ENCODE data around the gene ISM2.

DNA sequence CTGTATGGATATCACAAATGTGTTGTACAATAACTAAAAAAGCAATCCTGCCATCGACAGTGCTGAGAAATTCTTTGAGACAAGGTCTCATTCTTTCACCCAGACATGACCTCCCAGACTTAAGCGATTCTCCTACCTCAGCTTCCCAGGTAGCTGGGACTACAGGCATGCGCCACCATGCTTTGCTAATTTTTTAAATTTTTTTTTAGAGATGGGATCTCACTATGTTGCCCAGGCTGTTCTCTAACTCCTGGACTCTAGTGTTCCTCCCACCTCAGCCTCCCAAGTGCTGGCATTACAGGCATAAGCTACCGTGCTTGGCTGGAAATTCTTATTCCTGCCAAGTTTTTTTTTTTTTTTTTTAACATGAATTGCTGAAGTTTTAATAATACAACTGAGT lies 58.8 kb downstream of the ISM2 start:
- TF ChIP-seq POLR2AphosphoS5 (IDR thresholded peaks at IDR 0.05; ENCODE audit: low read depth) (no peak), EZH2 (IDR thresholded peaks at IDR 0.05; ENCODE audit: low read depth, unreplicated experiment) (no peak), CREB1 (CRISPR knock-in tag; IDR thresholded peaks at IDR 0.05; ENCODE audit: low read depth) (no peak), EZH2phosphoT487 (IDR thresholded peaks at IDR 0.05; ENCODE audit: unreplicated experiment) (no peak), NANOG (IDR thresholded peaks at IDR 0.05; ENCODE audit: borderline replicate concordance) (no peak)
- TF ChIP-seq, protein P1, sequence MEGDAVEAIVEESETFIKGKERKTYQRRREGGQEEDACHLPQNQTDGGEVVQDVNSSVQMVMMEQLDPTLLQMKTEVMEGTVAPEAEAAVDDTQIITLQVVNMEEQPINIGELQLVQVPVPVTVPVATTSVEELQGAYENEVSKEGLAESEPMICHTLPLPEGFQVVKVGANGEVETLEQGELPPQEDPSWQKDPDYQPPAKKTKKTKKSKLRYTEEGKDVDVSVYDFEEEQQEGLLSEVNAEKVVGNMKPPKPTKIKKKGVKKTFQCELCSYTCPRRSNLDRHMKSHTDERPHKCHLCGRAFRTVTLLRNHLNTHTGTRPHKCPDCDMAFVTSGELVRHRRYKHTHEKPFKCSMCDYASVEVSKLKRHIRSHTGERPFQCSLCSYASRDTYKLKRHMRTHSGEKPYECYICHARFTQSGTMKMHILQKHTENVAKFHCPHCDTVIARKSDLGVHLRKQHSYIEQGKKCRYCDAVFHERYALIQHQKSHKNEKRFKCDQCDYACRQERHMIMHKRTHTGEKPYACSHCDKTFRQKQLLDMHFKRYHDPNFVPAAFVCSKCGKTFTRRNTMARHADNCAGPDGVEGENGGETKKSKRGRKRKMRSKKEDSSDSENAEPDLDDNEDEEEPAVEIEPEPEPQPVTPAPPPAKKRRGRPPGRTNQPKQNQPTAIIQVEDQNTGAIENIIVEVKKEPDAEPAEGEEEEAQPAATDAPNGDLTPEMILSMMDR (conservative IDR thresholded peaks at IDR 0.05; ENCODE audit: low read depth in 2 of 2) = no peak
- TF ChIP-seq, protein P2, sequence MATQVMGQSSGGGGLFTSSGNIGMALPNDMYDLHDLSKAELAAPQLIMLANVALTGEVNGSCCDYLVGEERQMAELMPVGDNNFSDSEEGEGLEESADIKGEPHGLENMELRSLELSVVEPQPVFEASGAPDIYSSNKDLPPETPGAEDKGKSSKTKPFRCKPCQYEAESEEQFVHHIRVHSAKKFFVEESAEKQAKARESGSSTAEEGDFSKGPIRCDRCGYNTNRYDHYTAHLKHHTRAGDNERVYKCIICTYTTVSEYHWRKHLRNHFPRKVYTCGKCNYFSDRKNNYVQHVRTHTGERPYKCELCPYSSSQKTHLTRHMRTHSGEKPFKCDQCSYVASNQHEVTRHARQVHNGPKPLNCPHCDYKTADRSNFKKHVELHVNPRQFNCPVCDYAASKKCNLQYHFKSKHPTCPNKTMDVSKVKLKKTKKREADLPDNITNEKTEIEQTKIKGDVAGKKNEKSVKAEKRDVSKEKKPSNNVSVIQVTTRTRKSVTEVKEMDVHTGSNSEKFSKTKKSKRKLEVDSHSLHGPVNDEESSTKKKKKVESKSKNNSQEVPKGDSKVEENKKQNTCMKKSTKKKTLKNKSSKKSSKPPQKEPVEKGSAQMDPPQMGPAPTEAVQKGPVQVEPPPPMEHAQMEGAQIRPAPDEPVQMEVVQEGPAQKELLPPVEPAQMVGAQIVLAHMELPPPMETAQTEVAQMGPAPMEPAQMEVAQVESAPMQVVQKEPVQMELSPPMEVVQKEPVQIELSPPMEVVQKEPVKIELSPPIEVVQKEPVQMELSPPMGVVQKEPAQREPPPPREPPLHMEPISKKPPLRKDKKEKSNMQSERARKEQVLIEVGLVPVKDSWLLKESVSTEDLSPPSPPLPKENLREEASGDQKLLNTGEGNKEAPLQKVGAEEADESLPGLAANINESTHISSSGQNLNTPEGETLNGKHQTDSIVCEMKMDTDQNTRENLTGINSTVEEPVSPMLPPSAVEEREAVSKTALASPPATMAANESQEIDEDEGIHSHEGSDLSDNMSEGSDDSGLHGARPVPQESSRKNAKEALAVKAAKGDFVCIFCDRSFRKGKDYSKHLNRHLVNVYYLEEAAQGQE (IDR thresholded peaks at IDR 0.05; ENCODE audit: unreplicated experiment) = no peak

Data from GM23338 (cell line).